Osteoblast (primary cell): ENCODE results near the gene ALAS2. TPM values are rescaled to one million over a fixed set of nuclear protein-coding genes. Genes with fewer than 3 reads are reported as not detected.

ENCODE experiments used
- DNase-seq: peaks from one replicate; pipeline ENCODE4 v3.0.0; 2011; ENCODE audit warnings: low spot score, mixed read lengths; ENCODE audit not compliant: insufficient read length; ENCODE audit errors: missing footprints
- H2AFZ ChIP-seq: 2 replicates; pipeline ENCODE4 v1.6.0; 2011; ENCODE audit warnings: mild to moderate bottlenecking, low read length
- H3K27ac ChIP-seq: 2 replicates; pipeline ENCODE4 v1.5.1; 2011; ENCODE audit warnings: mild to moderate bottlenecking, low read depth, low read length, moderate library complexity
- H3K27me3 ChIP-seq: 2 replicates; pipeline ENCODE4 v1.6.0; 2012; ENCODE audit warnings: mild to moderate bottlenecking, control low read depth, inconsistent platforms, low read length, moderate library complexity; ENCODE audit not compliant: insufficient read depth
- H3K36me3 ChIP-seq: 2 replicates; pipeline ENCODE4 v1.5.1; 2011; ENCODE audit warnings: mild to moderate bottlenecking, low read length, control low read depth, moderate library complexity; ENCODE audit not compliant: insufficient read depth
- H3K4me1 ChIP-seq: 2 replicates; pipeline ENCODE4 v1.5.1; 2011; ENCODE audit warnings: mild to moderate bottlenecking, low read length, control low read depth, moderate library complexity; ENCODE audit not compliant: insufficient read depth
- H3K4me2 ChIP-seq: 2 replicates; pipeline ENCODE4 v1.6.0; 2011; ENCODE audit warnings: mild to moderate bottlenecking, low read length; ENCODE audit not compliant: insufficient read depth
- H3K4me3 ChIP-seq: fragments of 200-600 bp; sonication (generic); 3 replicates; pipeline ENCODE4 v1.5.1; 2012; ENCODE audit warnings: mild to moderate bottlenecking, low read length, inconsistent platforms; ENCODE audit not compliant: insufficient read depth
- H3K79me2 ChIP-seq: 2 replicates; pipeline ENCODE4 v1.6.0; 2012; ENCODE audit warnings: mild to moderate bottlenecking, low read length, control low read depth, inconsistent platforms; ENCODE audit not compliant: insufficient read depth
- H3K9me3 ChIP-seq: 2 replicates; pipeline ENCODE4 v1.5.1; 2011; ENCODE audit warnings: low read depth, low read length, control low read depth
- H4K20me1 ChIP-seq: 2 replicates; pipeline ENCODE4 v1.6.0; 2012; ENCODE audit warnings: mild to moderate bottlenecking, low read length, control low read depth; ENCODE audit not compliant: insufficient read depth
- CTCF ChIP-seq: IDR thresholded peaks from 2 replicates; pipeline ENCODE4 v1.5.1; 2011; ENCODE audit warnings: mild to moderate bottlenecking, low read depth, low read length, moderate library complexity; ENCODE audit errors: extremely low read depth
- total RNA-seq: library from RNA; depleted of rRNA; stranded (reverse); fragments of >200 nt; gene quantifications from 2 replicates; pipeline ENCODE4 v1.2.3, GENCODE V29; 2012

The ALAS2 gene
- total RNA-seq, 1 donor = not detected

DNA sequence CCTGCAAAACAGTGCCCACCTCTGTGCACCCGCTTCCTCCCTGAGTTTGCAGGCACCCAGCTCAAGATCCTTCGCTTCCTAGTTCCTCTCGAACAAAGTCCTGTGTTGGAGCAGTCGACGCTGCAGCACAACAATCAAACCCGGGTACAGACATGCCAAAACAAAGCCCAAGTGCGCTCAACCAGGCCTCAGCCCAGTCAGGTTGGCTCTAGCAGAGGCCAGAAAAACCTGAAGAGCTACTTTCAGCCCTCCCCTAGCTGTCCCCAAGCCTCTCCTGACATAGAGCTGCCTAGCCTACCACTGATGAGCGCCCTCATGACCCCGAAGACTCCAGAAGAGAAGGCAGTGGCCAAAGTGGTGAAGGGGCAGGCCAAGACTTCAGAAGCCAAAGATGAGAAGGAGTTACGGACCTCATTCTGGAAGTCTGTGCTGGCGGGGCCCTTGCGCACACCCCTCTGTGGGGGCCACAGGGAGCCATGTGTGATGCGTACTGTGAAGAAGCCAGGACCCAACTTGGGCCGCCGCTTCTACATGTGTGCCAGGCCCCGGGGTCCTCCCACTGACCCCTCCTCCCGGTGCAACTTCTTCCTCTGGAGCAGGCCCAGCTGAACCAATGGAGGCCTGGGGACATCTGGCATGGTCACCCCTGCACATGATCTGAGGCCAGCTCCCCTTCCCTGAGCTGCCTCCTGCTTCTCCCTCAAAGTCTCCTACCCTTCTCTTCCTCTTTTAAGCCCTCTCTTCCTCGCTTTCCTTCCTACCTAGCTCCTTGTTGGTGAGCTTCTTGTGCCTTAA is 23.8 kb downstream of the ALAS2 start:
- Histone ChIP-seq H3K9me3 (no peaks in the 10 kb centered on the region), H3K79me2 (no peaks in the 10 kb centered on the region), H3K27me3 (no peaks in the 10 kb centered on the region), H3K4me2 (no peak overlapping the region), H2AFZ (no peak overlapping the region), H4K20me1 (peaks cover 13% of the 10 kb centered on the region), H3K4me3 (no peak overlapping the region), H3K27ac (no peak overlapping the region), H3K36me3 (peaks cover 11% of the 10 kb centered on the region), H3K4me1 (peaks cover 19% of the 10 kb centered on the region)
- peak; percentile 47 for DNase-seq
- TF ChIP-seq CTCF = no peak

- Histone ChIP-seq H3K36me3 (peaks cover 11% of the 10 kb centered on the region), H4K20me1 (peaks cover 13% of the 10 kb centered on the region), H3K4me2 (no peak overlapping the region), H3K27ac (no peak overlapping the region), H2AFZ (no peak overlapping the region), H3K27me3 (no peaks in the 10 kb centered on the region), H3K9me3 (no peaks in the 10 kb centered on the region), H3K4me3 (no peak overlapping the region), H3K4me1 (peaks cover 26% of the 10 kb centered on the region), H3K79me2 (peaks cover 12% of the 10 kb centered on the region)
- no peak for TF ChIP-seq CTCF
- peak; percentile 62 for DNase-seq
Measured at GRCh38 chrX:55005256-55005655, 25.5 kb downstream of the ALAS2 start.

DNA sequence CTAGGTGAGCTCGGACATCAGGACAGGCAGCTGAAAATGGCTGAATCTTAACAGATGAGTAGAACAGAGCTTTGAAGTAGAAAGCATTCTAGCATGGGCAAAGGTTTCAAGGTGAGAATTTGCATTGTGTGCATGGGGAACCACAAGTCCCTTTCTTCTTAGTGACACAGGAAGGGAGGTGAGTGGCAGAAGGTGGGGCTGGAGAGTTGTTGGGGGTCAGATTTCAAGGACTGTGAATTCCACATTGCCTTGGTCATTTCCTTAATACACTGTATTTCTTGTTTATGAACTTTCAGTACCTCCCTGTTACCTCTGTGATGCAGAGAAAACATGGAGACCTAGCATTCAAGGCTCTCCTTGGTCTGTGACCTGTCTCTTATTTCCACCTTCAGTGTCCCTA is 26.5 kb downstream of the ALAS2 start:
- Histone ChIP-seq H3K9me3 (no peaks in the 10 kb centered on the region), H3K4me3 (no peak overlapping the region), H3K4me1 (peaks cover 28% of the 10 kb centered on the region), H3K36me3 (peaks cover 11% of the 10 kb centered on the region), H2AFZ (no peak overlapping the region), H3K79me2 (peaks cover 13% of the 10 kb centered on the region), H3K27ac (no peak overlapping the region), H4K20me1 (peaks cover 13% of the 10 kb centered on the region), H3K4me2 (no peak overlapping the region), H3K27me3 (no peaks in the 10 kb centered on the region)
- TF ChIP-seq CTCF = no peak
- DNase-seq = no peak

- Histone ChIP-seq H3K79me2 (peaks cover 13% of the 10 kb centered on the region), H3K27ac (peak within 1 kb of the TSS; percentile 96), H3K4me1 (peaks cover 12% of the 10 kb centered on the region), H4K20me1 (peaks cover 5% of the 10 kb centered on the region), H2AFZ (peak within 1 kb of the TSS; percentile 86), H3K9me3 (no peaks in the 10 kb centered on the region), H3K4me3 (peak within 1 kb of the TSS; percentile 84), H3K36me3 (peaks cover 7% of the 10 kb centered on the region), H3K4me2 (peak within 1 kb of the TSS; percentile 91), H3K27me3 (peaks cover 3% of the 10 kb centered on the region)
- no peak for TF ChIP-seq CTCF
- DNase-seq = peak; percentile 88
Measured at GRCh38 chrX:54999717-55000598, 30.8 kb downstream of the ALAS2 start, which contains the start of gene APEX2. APEX2 (plus strand) TSS chrX:55000363; CDS start chrX:55000423, 60 bp downstream.
